CD4-positive, alpha-beta T cell treated with Interleukin-1 beta for 1 hour (primary cell): Measurements from ENCODE around the gene EDARADD.
"Not testable (repeated sequence)": the region's sequence is repeated elsewhere in the genome, so short reads cannot be mapped to it uniquely, and the experiment has no call there.

ENCODE experiments used
- DNase-seq, 2 donors: peaks; one replicate each; pipeline ENCODE4 v3.0.0-alpha.2; 2020 to 2022

The EDARADD gene

DNA sequence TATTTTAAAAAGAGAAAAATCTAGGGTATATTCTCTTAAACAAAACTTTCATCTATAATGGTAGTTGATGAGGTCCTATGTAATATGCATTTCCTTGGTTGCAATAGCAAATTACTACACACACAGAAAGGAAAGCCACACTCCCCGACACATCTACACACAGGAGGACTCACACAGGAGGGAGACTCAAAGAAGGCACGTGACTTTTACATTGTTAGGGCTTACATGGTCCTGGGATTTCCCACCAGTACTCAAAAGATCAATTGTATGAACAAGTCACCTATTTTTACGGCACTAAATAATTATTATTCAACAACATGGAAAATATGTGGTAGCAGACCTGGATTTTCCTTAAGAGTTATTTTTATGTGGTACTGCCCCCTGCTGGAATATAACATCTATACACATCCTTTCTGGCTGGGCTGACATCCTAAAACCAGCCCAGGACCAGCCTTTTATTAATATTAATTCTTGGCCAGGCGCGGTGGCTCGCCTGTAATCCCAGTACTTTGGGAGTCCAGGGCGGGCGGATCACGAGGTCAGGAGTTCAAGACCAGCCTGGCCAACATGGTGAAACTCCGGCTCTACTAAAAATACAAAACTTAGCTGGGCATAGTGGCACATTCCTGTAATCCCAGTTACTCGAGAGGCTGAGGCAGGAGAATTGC, 95.8 kb downstream of the EDARADD start:
- DNase-seq = peak in 1 of 2 donors; percentile 48

DNA sequence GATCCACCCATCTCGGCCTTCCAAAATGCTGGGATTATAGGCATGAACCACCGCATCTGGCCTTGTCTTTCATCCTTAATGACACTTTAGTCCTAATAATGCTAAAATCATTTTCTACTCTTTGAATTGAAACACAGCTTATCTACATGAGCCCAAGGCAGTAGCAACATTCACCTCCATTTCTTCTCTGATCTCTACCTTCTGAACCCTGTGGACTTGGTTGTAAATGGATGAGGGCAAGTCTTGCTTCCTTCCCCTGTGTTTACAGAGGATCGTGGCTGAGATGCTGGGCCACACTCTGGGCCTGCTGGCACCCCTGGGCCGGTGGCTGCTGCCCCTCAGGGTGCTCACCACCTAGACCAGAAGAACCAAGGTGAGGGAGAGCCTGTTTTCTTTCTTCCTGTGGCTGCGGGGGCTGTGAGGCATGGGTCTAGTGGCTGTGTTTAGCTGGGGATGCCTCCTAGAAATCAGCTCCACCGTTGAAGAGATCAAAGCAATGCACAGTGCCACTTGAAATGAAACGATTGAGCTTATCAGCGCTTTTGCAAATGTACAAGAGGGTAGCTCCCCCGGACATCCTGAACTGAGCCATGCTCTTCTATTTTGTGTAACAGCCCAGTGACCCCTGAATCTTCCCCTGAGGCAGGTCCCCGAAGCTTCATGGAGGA, 97.5 kb downstream of the EDARADD start:
- DNase-seq = no peak

DNA sequence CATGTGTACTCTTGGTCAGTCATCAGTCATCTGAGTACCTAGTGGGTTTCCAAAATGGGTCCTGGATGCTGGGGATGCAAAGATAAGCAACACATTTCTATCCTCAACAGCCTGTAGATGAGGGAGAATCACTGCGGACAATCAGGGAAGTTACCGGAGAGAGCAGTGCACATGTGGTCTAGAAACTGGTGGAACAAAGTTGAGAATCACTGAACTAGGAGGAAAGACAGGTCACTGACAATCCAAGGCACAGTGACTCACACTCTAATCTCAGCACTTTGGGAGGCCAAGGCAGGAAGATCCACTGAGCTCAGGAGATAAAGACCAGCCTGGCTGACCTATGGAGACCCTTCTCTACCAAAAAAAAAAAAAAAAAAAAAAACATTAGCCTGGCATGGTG, 98.3 kb downstream of the EDARADD start:
- no peak for DNase-seq

- DNase-seq = no peak
Measured at GRCh38 chr1:236494082-236494481, 100.0 kb downstream of the EDARADD start.

GRCh38 chr1:236494586-236495466, 100.7 kb downstream of the EDARADD start:
- DNase-seq = no peak

- no peak for DNase-seq
Measured at GRCh38 chr1:236495467-236496112, 101.5 kb downstream of the EDARADD start.

- DNase-seq = no peak
Measured at GRCh38 chr1:236497908-236498307, 103.8 kb downstream of the EDARADD start.

- DNase-seq = no peak
Measured at GRCh38 chr1:236501093-236501492, 107.0 kb downstream of the EDARADD start.

DNA sequence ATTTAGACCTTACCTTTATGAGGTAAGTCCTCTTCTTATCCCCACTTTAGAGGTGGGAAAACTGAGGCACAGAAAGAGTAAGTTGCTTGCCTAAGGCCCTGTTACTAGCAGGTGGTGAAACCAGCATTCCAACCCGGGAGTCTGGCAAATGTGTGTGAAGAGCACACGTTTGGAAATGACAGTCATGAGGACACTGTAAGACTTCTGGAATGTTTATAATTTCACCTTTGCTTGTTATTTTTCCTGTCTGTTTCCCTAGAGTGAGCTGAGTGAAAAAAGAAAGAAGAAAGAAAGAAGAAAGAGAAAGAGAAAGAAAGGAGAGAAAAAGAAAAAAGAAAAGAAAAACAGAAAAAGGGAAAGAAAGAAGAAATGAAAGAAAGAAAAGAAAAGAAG, 108.5 kb downstream of the EDARADD start:
- no peak for DNase-seq

DNA sequence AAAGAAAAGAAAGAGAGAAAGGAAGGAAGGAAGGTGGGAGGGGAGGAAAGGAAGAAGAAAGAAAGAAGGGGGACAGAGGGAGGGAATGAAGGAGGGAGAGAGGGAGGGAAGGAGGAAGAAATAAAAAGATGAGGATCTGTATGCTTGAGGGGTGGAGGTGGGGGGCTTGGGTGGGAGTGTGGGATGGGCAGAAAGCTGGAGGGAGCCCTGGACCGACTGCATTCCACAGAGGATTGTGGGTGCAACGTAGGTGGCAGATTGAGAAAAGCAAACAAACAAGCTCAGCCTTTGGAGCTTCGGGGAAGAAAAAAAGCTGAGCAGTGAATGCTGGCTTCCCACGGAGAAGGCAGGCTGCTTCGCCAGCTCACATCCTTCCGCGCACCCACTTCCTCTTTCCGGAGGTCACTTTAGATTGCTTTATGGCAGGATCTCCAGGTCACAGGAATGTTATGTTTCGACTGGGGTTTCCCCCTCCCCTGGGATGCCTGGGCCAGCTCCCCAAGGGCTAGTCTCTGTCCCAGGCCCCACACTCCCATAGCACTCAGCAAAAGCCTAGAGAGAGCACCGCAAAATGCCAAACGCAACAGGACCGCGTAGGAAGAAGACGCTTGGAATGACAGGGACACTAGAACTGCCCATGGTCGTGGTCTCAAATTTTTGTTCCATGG, 109.0 kb downstream of the EDARADD start:
- peak; percentile 17 to 40 for DNase-seq

DNA sequence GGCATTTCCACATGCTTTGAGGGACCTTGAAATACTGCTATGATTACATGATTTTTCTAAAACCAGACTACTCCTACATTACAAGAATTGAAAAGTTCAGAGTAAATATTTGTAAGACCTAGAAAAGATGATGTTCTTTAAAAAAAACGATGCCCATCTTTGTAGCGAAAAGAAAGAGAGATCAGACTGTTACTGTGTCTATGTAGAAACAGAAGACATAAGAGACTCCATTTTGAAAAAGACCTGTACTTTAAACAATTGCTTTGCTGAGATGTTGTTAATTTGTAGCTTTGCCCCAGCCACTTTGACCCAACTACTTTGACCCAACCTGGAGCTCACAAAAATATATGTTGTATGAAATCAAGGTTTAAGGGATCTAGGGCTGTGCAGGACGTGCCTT, 110.3 kb downstream of the EDARADD start:
- DNase-seq = not testable (repeated sequence)

GRCh38 chr1:236507022-236507700, 113.1 kb downstream of the EDARADD start:
- DNase-seq = no peak

DNA sequence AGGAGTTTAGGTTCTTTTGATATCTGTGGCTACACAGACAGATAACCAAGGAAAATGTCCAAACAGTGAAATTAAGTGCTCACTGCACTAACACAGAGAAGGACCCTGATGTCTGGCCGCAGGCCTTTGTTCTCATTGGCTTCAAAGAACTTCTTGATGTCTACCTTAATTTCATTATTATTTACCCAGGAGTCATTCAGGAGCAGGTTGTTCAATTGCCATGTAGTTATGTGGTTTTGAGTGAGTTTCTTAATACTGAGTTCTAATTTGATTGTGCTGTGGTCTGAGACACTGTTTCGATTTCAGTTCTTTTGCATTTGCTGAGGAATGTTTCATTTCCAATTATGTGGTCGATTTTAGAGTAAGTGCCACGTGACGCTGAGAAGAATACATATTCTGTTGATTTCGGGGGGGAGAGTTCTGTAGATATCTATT, 114.5 kb downstream of the EDARADD start:
- no peak for DNase-seq

GRCh38 chr1:236509203-236509602, 115.1 kb downstream of the EDARADD start:
- DNase-seq = no peak

DNA sequence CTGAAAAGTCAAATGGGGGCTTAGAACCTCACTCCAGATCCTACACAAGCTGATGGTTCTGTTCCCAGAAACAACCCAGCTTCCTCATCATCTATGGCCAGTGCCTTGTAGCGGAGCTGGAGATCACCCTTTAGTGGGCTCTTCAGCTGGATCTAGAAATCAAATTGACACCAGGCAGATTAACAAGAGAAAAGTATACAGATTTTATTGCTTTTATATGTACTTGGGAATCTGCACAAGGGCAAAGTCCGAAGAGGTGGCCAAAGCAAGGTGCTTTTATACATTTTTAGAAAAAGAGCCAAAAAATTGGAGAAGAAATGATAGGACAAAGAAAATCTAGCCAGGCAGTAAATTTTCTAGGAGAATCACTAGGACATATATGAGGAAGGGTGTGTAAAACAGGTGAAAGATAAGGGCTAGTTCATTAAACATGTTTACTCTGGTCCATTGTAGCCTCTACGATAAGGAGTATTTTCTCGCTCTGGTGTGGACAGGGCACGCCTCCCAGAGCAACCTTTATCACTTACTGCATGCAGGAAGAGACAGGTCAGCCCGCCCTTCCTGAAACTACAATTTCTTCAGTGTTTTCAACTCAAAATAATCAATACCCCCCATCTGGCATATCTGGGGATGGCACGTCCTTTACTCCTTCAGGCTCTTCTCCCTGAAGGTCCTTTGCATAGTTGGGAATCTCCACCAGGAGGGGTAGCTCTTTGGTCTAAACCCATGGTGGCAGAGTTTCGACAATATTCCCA, 115.7 kb downstream of the EDARADD start:
- no peak for DNase-seq

GRCh38 chr1:236511735-236512418, 117.8 kb downstream of the EDARADD start:
- no peak for DNase-seq

- no peak for DNase-seq
Measured at GRCh38 chr1:236514703-236515442, 120.8 kb downstream of the EDARADD start.

DNA sequence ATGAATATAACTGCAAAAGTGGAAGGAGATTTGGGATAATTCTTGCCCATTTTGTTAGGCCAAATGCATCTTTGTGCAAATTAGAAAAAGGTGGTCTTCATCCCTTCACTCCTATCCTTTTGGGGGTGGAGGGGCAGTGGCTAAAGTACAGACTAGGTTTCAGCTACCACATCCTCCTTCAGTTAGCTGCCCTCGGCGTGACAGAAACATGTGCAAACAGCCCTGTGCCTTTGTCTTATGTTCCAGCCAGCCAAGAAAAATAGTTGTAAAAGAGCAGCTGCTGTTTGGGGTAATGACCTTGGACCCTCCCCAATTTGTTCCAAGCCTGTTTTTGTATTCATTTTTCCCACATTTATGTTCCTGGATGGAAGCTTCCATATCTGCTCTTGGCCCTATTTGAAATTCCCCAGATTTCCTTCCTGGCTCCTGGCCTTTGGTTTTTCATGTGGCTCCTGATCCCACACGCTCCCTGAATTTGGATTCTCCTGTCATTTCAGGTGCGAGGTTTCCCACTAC, 121.4 kb downstream of the EDARADD start:
- no peak for DNase-seq

- DNase-seq = peak; percentile 14 to 58
Measured at GRCh38 chr1:236516929-236517704, 123.0 kb downstream of the EDARADD start.
